ENCODE measurements around the gene SLC25A14. TPM values are rescaled to one million over a fixed set of nuclear protein-coding genes. Genes with fewer than 3 reads are reported as not detected.
"Not testable (repeated sequence)": the region's sequence is repeated elsewhere in the genome, so short reads cannot be mapped to it uniquely, and the experiment has no call there.

The SLC25A14 gene
- total and polyA plus RNA-seq, 2 donors (not counting 3 experiments of a cell fraction or from before 2014, with no cell fraction given) = 10.6 to 11.5 TPM

GRCh38 chrX:130351567-130351966, 11.8 kb downstream of the SLC25A14 start:
- peaks cover 0 to 2% of the 10 kb centered on the region in 2 experiments for H3K36me3 ChIP-seq (ENCODE audit: control insufficient read depth in 2 of 2, extremely low read depth in 1 of 2, insufficient read depth in 2 of 2, low read length in 2 of 2)
- ChIA-PET CTCF (no interaction called here), POLR2A (no interaction called here)
- no peak overlapping the region for H3K4me2 ChIP-seq (ENCODE audit: insufficient read depth, low read length)
- no peaks in the 10 kb centered on the region for H3K27me3 ChIP-seq (ENCODE audit: control insufficient read depth in 2 of 2, insufficient read depth in 2 of 2, low read length in 2 of 2)
- H4K20me1 ChIP-seq (replicated peaks; ENCODE audit: control insufficient read depth, extremely low read depth, insufficient read depth, low read length) = no peaks in the 10 kb centered on the region
- intact Hi-C loops (cut with micrococcal nuclease) = no loop called here
- H3K4me1 ChIP-seq (ENCODE audit: control insufficient read depth, extremely low read depth, insufficient read depth, low read length) = no peaks in the 10 kb centered on the region
- no peak for TF ChIP-seq CTCF (IDR thresholded peaks at IDR 0.05; ENCODE audit: extremely low read depth in 1 of 2, insufficient read depth in 1 of 2, low read depth in 1 of 2, low read length in 2 of 2)
- no peak for TF ChIP-seq FOS (IDR thresholded peaks at IDR 0.05; ENCODE audit: borderline replicate concordance, insufficient read depth, low read length)
- TF ChIP-seq MYC (IDR thresholded peaks at IDR 0.05; ENCODE audit: low read depth, low read length) = no peak
- no peak for TF ChIP-seq JUN (IDR thresholded peaks at IDR 0.05; ENCODE audit: borderline replicate concordance, insufficient read depth, insufficient read length, low read depth)
- TF ChIP-seq MAX (IDR thresholded peaks at IDR 0.05; ENCODE audit: insufficient read depth, insufficient read length) = no peak
- no peak for TF ChIP-seq POLR2A (IDR thresholded peaks at IDR 0.05; ENCODE audit: low read depth, low read length)
- TF ChIP-seq POLR2AphosphoS5 (IDR thresholded peaks at IDR 0.05; ENCODE audit: insufficient read depth, low read depth, low read length) = no peak
- no peak for TF ChIP-seq EZH2 (IDR thresholded peaks at IDR 0.05; ENCODE audit: borderline replicate concordance, low read depth, low read length, severe bottlenecking)
- TF ChIP-seq GATA2 (IDR thresholded peaks at IDR 0.05; ENCODE audit: insufficient read depth, insufficient read length, low read depth, low read length) = no peak
- BruUV-seq (replicated peaks) = no TSS peak
- H3K4me3 ChIP-seq (replicated peaks in 1 of 3; ENCODE audit: insufficient read depth in 1 of 3, low read depth in 1 of 3, low read length in 3 of 3) = no peak overlapping the region
- H3K79me2 ChIP-seq (ENCODE audit: control insufficient read depth, insufficient read depth, low read length) = no peaks in the 10 kb centered on the region
- DNase-seq (ENCODE audit: low read depth, low spot score) (no peak), FAIRE-seq (no peak)
- no peaks in the 10 kb centered on the region for H3K9me1 ChIP-seq (replicated peaks; ENCODE audit: control insufficient read depth, extremely low read depth, insufficient read depth, low read length)
- dilution Hi-C loops (cut with MboI; ENCODE audit: extremely low pct_ligation_motif_present, low sequenced_read_pairs) = no loop called here
- H3K9ac ChIP-seq (replicated peaks; ENCODE audit: extremely low read depth, insufficient read depth, low read length) = no peak overlapping the region
- no peak overlapping the region for H3K27ac ChIP-seq (ENCODE audit: insufficient read depth, low read depth, low read length)
- no peak overlapping the region for H2AFZ ChIP-seq (ENCODE audit: low read depth, low read length)
- H3K9me3 ChIP-seq (replicated peaks; ENCODE audit: control insufficient read depth, insufficient read depth, low read length) = no peaks in the 10 kb centered on the region

- H3K4me3 ChIP-seq (replicated peaks in 1 of 3; ENCODE audit: insufficient read depth in 1 of 3, low read depth in 1 of 3, low read length in 3 of 3); H3K27me3 ChIP-seq (ENCODE audit: control insufficient read depth in 2 of 2, insufficient read depth in 2 of 2, low read length in 2 of 2); BruUV-seq (replicated peaks); FAIRE-seq; H4K20me1 ChIP-seq (replicated peaks; ENCODE audit: control insufficient read depth, extremely low read depth, insufficient read depth, low read length); DNase-seq (ENCODE audit: low read depth, low spot score); H3K36me3 ChIP-seq (ENCODE audit: control insufficient read depth in 2 of 2, extremely low read depth in 1 of 2, insufficient read depth in 2 of 2, low read length in 2 of 2); dilution Hi-C loops (cut with MboI; ENCODE audit: extremely low pct_ligation_motif_present, low sequenced_read_pairs); POLR2A ChIA-PET; H3K4me2 ChIP-seq (ENCODE audit: insufficient read depth, low read length); H3K9ac ChIP-seq (replicated peaks; ENCODE audit: extremely low read depth, insufficient read depth, low read length); H3K27ac ChIP-seq (ENCODE audit: insufficient read depth, low read depth, low read length); H3K9me3 ChIP-seq (replicated peaks; ENCODE audit: control insufficient read depth, insufficient read depth, low read length); CTCF ChIA-PET; H3K79me2 ChIP-seq (ENCODE audit: control insufficient read depth, insufficient read depth, low read length); H3K4me1 ChIP-seq (ENCODE audit: control insufficient read depth, extremely low read depth, insufficient read depth, low read length); H3K9me1 ChIP-seq (replicated peaks; ENCODE audit: control insufficient read depth, extremely low read depth, insufficient read depth, low read length); H2AFZ ChIP-seq (ENCODE audit: low read depth, low read length); intact Hi-C loops (cut with micrococcal nuclease): not testable (repeated sequence)
Measured at GRCh38 chrX:130352050-130352449, 12.3 kb downstream of the SLC25A14 start.

Data from endothelial cell of umbilical vein (primary cell).